ENCODE results near the gene YTHDF1.

GRCh38 chr20:63169681-63170080, 46.2 kb downstream of the YTHDF1 start:
- TF ChIP-seq GATA3 (IDR thresholded peaks at IDR 0.05; ENCODE audit: low read depth, low read length), result no peak
- no peak for TF ChIP-seq GATA2 (IDR thresholded peaks at IDR 0.05; ENCODE audit: low read depth, low read length)
